ENCODE data around the gene POU6F2. TPM values are rescaled to one million over a fixed set of nuclear protein-coding genes. Genes with fewer than 3 reads are reported as not detected.

POU6F2 gene
- total RNA-seq, 1 experiment from 2014 or later: 0.27 TPM

DNA sequence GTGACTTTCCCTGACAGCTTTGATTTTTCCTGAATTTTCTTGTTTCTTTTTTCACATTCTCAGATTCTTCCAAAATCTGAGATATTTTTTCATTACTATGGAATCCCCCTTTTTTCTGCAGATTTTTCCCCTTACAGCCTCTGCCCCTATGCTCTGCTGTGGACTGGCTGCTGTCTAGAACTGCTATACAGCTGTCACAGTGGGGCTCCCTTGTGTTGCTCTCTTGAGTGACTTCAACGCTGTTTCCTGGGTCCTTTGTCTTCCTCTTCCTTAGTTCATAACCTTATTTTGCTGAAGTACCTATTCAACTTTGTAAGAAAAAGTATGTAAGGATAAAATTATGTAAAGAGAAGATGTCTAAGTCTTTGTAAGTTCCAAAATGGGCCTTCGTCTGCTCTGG is 354.4 kb downstream of the POU6F2 start:
- no peaks in the 10 kb centered on the region for H3K9me3 ChIP-seq (ENCODE audit: control insufficient read depth in 1 of 2, insufficient read depth in 1 of 2, low read depth in 1 of 2, low read length in 2 of 2)
- no TSS peak for BruUV-seq (replicated peaks)
- no peaks in the 10 kb centered on the region for H3K9me2 ChIP-seq (ENCODE audit: insufficient read depth)
- H3K4me1 ChIP-seq (ENCODE audit: control insufficient read depth in 1 of 2, insufficient read depth in 2 of 2, low read length in 2 of 2): no peaks in the 10 kb centered on the region
- ChIA-PET CTCF (no interaction called here), POLR2A (no interaction called here), RAD21 (ENCODE audit: low non-redundant PET in 1 of 2, low total read pairs in 2 of 2, uncharacterized antibody in 2 of 2, unreplicated experiment in 2 of 2) (no interaction called here)
- no peaks in the 10 kb centered on the region for H3K79me2 ChIP-seq (ENCODE audit: insufficient read depth, low read length)
- H3K36me3 ChIP-seq (ENCODE audit: control insufficient read depth in 1 of 2, insufficient read depth in 2 of 2, low read length in 2 of 2): no peaks in the 10 kb centered on the region
- H3K27ac ChIP-seq (ENCODE audit: low read depth, low read length): no peak overlapping the region
- no peak overlapping the region for H3K4me2 ChIP-seq (ENCODE audit: low read length)
- intact Hi-C loops (cut with micrococcal nuclease): no loop called here
- ATAC-seq (no peak), DNase-seq (ENCODE audit: low read depth, low spot score) (no peak)
- no peaks in the 10 kb centered on the region for H4K20me1 ChIP-seq (ENCODE audit: insufficient read depth)
- H3K4me3 ChIP-seq (replicated peaks in 1 of 2; ENCODE audit: low read depth in 1 of 2, low read length in 2 of 2): no peak overlapping the region
- H2AFZ ChIP-seq (ENCODE audit: low read depth, low read length, poor library complexity, severe bottlenecking): no peak overlapping the region
- peaks cover 58% of the 10 kb centered on the region for H3K27me3 ChIP-seq (ENCODE audit: insufficient read depth, low read length)
- H3K9ac ChIP-seq (ENCODE audit: low read length): no peak overlapping the region
- TF ChIP-seq FOSL1 (IDR thresholded peaks at IDR 0.05; ENCODE audit: low read depth) (no peak), SP1 (IDR thresholded peaks at IDR 0.05; ENCODE audit: low read depth) (no peak), YY1 (IDR thresholded peaks at IDR 0.05; ENCODE audit: extremely low read depth, insufficient replicate concordance, low read depth, low read length) (no peak), SRF (IDR thresholded peaks at IDR 0.05; ENCODE audit: low read depth) (no peak), ZNF274 (IDR thresholded peaks at IDR 0.05; ENCODE audit: low read depth, low read length) (no peak), POLR2A (IDR thresholded peaks at IDR 0.05; ENCODE audit: borderline replicate concordance, extremely low read depth, insufficient read depth, insufficient read length) (no peak), ELF1 (IDR thresholded peaks at IDR 0.05; ENCODE audit: borderline replicate concordance, low read depth) (no peak), TCF7L2 (IDR thresholded peaks at IDR 0.05; ENCODE audit: borderline replicate concordance, extremely low read depth, insufficient read depth, insufficient read length) (no peak), CEBPB (IDR thresholded peaks at IDR 0.05; ENCODE audit: low read depth) (no peak), EGR1 (IDR thresholded peaks at IDR 0.05; ENCODE audit: low read depth) (no peak)
- TF ChIP-seq, protein P1, sequence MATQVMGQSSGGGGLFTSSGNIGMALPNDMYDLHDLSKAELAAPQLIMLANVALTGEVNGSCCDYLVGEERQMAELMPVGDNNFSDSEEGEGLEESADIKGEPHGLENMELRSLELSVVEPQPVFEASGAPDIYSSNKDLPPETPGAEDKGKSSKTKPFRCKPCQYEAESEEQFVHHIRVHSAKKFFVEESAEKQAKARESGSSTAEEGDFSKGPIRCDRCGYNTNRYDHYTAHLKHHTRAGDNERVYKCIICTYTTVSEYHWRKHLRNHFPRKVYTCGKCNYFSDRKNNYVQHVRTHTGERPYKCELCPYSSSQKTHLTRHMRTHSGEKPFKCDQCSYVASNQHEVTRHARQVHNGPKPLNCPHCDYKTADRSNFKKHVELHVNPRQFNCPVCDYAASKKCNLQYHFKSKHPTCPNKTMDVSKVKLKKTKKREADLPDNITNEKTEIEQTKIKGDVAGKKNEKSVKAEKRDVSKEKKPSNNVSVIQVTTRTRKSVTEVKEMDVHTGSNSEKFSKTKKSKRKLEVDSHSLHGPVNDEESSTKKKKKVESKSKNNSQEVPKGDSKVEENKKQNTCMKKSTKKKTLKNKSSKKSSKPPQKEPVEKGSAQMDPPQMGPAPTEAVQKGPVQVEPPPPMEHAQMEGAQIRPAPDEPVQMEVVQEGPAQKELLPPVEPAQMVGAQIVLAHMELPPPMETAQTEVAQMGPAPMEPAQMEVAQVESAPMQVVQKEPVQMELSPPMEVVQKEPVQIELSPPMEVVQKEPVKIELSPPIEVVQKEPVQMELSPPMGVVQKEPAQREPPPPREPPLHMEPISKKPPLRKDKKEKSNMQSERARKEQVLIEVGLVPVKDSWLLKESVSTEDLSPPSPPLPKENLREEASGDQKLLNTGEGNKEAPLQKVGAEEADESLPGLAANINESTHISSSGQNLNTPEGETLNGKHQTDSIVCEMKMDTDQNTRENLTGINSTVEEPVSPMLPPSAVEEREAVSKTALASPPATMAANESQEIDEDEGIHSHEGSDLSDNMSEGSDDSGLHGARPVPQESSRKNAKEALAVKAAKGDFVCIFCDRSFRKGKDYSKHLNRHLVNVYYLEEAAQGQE (IDR thresholded peaks at IDR 0.05; ENCODE audit: low read depth): no peak
- TF ChIP-seq, protein P2, sequence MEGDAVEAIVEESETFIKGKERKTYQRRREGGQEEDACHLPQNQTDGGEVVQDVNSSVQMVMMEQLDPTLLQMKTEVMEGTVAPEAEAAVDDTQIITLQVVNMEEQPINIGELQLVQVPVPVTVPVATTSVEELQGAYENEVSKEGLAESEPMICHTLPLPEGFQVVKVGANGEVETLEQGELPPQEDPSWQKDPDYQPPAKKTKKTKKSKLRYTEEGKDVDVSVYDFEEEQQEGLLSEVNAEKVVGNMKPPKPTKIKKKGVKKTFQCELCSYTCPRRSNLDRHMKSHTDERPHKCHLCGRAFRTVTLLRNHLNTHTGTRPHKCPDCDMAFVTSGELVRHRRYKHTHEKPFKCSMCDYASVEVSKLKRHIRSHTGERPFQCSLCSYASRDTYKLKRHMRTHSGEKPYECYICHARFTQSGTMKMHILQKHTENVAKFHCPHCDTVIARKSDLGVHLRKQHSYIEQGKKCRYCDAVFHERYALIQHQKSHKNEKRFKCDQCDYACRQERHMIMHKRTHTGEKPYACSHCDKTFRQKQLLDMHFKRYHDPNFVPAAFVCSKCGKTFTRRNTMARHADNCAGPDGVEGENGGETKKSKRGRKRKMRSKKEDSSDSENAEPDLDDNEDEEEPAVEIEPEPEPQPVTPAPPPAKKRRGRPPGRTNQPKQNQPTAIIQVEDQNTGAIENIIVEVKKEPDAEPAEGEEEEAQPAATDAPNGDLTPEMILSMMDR (IDR thresholded peaks at IDR 0.05 in 2 of 3, conservative IDR thresholded peaks at IDR 0.05 in 1 of 3; ENCODE audit: borderline replicate concordance in 1 of 3, insufficient read depth in 1 of 3, low read depth in 2 of 3, low read length in 2 of 3): no peak
- TF ChIP-seq, protein P3, sequence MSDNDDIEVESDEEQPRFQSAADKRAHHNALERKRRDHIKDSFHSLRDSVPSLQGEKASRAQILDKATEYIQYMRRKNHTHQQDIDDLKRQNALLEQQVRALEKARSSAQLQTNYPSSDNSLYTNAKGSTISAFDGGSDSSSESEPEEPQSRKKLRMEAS (IDR thresholded peaks at IDR 0.05): no peak
